ENCODE results near the gene EFS.

EFS gene

DNA sequence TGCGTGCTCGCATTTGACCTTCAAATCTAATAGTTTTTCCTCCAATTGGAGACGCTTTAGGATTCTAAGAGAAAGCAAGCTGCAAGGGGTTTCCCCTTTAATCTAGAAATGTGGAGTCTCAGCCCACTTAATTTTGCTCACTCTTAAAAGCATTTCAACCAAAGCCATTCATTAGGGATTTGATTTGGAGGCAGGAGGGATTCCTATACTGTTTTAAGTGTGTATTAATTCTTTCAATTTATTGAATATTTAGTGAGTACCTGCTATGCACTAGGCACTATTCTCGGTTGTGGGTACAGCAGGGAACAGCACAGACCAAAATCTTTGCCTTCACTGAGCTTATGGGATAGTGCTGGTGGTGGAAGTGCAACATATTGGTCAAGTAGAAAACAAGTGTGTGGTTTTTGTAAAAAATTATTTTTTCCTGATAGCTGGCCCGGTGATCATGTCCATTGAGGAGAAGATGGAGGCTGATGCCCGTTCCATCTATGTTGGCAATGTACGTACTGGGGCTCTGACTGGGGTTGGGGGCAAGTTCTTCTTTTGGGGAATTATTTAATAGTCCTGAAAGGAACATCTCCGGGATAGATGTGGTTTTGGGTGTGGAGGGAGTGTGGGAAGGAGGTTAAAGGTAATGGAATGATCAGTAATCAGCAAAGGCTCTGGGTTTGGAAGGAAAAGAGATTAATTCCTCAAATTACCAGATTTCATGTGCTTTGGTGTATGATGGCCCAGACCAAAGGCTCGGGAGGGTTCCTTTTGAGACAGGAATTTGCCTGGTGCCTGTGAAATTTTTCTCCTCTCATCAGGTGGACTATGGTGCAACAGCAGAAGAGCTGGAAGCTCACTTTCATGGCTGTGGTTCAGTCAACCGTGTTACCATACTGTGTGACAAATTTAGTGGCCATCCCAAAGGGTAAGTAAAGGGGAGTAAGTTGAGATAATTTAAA, 42.1 kb downstream of the EFS start:
- peak overlapping the region; percentile 99 for H3K4me3 ChIP-seq (ENCODE audit: low read depth, low read length)
- DNase-seq (ENCODE audit: low read depth), result no peak
- TF ChIP-seq, protein P1, sequence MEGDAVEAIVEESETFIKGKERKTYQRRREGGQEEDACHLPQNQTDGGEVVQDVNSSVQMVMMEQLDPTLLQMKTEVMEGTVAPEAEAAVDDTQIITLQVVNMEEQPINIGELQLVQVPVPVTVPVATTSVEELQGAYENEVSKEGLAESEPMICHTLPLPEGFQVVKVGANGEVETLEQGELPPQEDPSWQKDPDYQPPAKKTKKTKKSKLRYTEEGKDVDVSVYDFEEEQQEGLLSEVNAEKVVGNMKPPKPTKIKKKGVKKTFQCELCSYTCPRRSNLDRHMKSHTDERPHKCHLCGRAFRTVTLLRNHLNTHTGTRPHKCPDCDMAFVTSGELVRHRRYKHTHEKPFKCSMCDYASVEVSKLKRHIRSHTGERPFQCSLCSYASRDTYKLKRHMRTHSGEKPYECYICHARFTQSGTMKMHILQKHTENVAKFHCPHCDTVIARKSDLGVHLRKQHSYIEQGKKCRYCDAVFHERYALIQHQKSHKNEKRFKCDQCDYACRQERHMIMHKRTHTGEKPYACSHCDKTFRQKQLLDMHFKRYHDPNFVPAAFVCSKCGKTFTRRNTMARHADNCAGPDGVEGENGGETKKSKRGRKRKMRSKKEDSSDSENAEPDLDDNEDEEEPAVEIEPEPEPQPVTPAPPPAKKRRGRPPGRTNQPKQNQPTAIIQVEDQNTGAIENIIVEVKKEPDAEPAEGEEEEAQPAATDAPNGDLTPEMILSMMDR (IDR thresholded peaks at IDR 0.05; ENCODE audit: low read depth, low read length), result no peak
- no peak for TF ChIP-seq MYC (IDR thresholded peaks at IDR 0.05; ENCODE audit: low read depth, low read length)
- TF ChIP-seq, protein P2, sequence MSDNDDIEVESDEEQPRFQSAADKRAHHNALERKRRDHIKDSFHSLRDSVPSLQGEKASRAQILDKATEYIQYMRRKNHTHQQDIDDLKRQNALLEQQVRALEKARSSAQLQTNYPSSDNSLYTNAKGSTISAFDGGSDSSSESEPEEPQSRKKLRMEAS (IDR thresholded peaks at IDR 0.05; ENCODE audit: low read depth, low read length), result no peak
- no peak for TF ChIP-seq POLR2A (IDR thresholded peaks at IDR 0.05; ENCODE audit: extremely low read depth, insufficient read length)

DNA sequence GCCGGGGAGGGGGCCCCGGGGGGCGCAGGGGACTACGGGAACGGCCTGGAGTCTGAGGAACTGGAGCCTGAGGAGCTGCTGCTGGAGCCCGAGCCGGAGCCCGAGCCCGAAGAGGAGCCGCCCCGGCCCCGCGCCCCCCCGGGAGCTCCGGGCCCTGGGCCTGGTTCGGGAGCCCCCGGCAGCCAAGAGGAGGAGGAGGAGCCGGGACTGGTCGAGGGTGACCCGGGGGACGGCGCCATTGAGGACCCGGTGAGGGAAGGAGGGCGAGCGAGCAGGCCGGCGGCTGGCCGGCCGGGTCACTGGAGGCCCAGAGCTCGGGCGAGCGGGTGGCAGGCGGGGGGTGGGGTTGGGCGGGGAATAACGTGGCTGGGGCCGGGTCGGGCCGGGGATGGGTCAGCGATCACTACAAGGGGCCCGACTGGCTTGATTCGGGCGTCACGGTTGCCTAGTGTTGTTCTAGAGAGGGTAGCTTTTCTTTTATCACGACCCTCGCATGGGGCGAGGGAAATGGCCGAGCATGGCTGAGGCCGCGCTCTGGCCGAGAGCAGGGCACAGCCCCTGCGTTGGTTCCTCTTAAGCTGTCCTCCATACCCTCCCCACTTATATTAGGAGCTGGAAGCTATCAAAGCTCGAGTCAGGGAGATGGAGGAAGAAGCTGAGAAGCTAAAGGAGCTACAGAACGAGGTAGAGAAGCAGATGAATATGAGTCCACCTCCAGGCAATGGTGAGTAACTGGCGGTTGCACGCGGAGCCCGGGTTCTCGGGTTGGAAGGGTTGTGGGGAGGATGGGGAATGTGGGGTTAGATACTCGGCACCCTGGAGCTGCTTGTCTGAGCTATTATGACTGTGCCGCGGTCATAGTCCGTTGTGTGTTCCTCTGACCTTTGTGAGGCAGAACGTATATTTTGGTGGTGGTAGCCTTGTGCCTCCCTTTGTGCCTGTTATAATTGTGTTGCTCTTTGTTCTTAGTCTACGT, 43.1 kb downstream of the EFS start:
- peak; percentile 18 for TF ChIP-seq MYC (IDR thresholded peaks at IDR 0.05; ENCODE audit: low read depth, low read length)
- TF ChIP-seq, protein P2 (IDR thresholded peaks at IDR 0.05; ENCODE audit: low read depth, low read length), result no peak
- H3K4me3 ChIP-seq (ENCODE audit: low read depth, low read length), result peak overlapping the region; percentile 99
- DNase-seq (ENCODE audit: low read depth), result peak; percentile 60

DNA sequence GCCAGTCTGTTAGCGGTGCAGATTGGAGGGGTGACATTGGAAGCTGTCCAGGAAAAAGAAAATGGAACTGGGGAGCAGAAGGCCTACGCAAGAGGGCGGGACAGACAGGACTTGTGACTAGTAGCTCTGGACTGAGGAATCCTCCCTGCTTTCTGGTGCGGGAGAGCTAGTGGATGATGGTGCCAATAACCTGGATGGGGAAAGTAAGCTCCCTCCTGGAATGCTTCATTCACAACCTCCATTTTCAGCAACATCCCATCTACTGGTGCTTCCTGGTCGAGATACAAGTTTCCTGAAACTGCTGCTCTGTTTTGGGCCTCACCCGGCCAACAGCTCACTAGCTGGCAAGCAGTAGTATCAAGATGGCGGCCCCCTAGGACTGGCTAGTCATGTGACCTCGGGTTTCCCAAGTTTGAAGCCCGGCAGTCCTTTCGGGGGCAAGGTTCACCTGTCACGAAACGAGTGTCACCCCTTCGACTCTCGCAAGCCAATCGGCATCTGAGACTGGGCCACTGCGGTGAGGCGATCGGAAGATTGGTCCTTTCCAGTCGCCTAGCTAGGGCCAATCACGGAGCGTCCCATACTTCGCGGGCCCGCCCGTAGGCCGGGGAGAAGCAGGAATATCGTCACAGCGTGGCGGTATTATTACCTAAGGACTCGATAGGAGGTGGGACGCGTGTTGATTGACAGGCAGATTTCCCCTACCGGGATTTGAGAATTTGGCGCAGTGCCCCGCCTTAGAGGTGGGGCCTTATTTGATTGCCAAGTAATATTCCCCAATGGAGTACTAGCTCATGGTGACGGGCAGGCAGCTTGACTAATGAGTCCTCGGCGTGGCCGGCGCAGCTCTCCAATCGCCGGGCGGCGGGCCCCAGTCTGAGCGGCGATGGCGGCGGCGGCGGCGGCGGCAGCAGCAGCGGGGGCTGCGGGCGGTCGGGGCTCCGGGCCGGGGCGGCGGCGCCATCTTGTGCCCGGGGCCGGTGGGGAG, 44.1 kb downstream of the EFS start, which contains the start of gene PABPN1:
Gene PABPN1, plus strand, starts transcription at position 874 of the 988 bp plus-strand sequence. Its CDS starts 13 bp downstream, at position 887.
- peak within 1 kb of the TSS; percentile 99 for H3K4me3 ChIP-seq (ENCODE audit: low read depth, low read length)
- DNase-seq (ENCODE audit: low read depth), result peak; percentile 99
- TF ChIP-seq MYC (IDR thresholded peaks at IDR 0.05; ENCODE audit: low read depth, low read length), result peak; percentile 21; the same call in 1 of the 2 replicates
- TF ChIP-seq, protein P1 (IDR thresholded peaks at IDR 0.05; ENCODE audit: low read depth, low read length), result no peak
- TF ChIP-seq, protein P2 (IDR thresholded peaks at IDR 0.05; ENCODE audit: low read depth, low read length), result peak; percentile 77
- peak; percentile 59 for TF ChIP-seq POLR2A (IDR thresholded peaks at IDR 0.05; ENCODE audit: extremely low read depth, insufficient read length)

DNA sequence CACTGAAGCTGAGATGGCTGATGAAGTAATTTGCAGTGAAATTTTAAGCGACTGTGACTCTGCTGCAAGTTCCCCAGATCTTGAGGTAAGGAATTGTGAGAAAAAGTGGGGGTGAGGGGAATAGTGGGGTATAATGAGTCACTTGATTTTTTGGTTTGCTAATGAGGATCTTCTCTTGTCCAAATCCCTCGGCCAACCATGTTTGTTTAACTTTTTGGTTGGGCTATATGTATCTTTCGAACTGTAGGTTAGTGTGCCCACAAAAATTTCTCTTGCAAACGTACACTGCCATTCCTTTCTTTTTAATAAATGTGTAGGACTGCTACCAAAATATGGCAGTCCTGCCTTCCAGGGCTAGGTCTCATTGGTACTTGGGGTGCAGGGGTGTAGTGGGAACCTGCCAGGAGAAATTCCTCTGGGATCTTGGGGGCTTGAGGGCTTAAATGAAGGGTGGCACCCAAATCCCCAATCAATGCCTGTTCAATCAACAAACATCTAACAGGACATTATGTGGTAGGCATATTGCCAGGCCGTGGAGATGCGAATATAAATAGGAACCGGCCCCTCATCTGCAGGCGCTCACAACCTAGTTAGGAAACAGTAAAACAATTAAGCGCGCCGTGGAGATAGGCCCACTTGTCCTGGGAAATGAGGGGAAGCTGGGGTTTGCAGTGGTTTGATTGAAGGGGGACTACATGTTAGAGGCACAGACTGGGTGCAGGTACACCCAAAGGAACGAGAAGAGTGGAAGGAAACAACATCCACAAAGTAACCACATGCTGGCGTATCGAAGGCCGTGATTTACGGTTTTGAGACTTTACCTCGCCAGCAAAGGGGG, 45.0 kb downstream of the EFS start:
- TF ChIP-seq POLR2A (IDR thresholded peaks at IDR 0.05; ENCODE audit: extremely low read depth, insufficient read length) (no peak), MYC (IDR thresholded peaks at IDR 0.05; ENCODE audit: low read depth, low read length) (no peak)
- TF ChIP-seq, protein P1 (IDR thresholded peaks at IDR 0.05; ENCODE audit: low read depth, low read length), result no peak
- TF ChIP-seq, protein P2 (IDR thresholded peaks at IDR 0.05; ENCODE audit: low read depth, low read length), result no peak
- peak overlapping the region; percentile 71 for H3K4me3 ChIP-seq (ENCODE audit: low read depth, low read length)
- no peak for DNase-seq (ENCODE audit: low read depth)

DNA sequence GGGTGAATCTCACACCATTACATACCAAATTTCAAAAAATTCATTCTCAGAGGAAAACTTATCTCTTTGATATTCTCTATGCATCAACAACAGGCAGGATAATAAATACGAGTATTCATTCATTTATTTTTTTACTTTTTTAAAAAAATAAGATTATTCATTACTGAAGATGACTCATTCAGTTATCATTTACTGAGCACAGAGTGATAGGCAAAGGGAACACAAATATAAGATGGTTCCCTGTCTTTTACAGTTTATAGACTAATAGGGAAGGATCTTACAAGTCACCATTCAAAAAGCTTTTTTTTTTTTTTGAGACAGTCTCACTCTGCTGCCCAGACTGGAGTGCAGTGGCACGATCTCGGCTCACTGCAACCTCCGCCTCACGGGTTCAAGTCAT, 48.7 kb downstream of the EFS start:
- DNase-seq (ENCODE audit: low read depth), result no peak
- no peak overlapping the region for H3K4me3 ChIP-seq (ENCODE audit: low read depth, low read length)
- TF ChIP-seq, protein P1 (IDR thresholded peaks at IDR 0.05; ENCODE audit: low read depth, low read length), result no peak
- TF ChIP-seq MYC (IDR thresholded peaks at IDR 0.05; ENCODE audit: low read depth, low read length), result no peak
- TF ChIP-seq, protein P2 (IDR thresholded peaks at IDR 0.05; ENCODE audit: low read depth, low read length), result no peak
- TF ChIP-seq POLR2A (IDR thresholded peaks at IDR 0.05; ENCODE audit: extremely low read depth, insufficient read length), result no peak
